A549 (cell line): ENCODE data around the gene MORC2.

ENCODE experiments used
- EP300 ChIP-seq, 2 experiments: fragments of >200 bp; sonication (Bioruptor Twin); formaldehyde crosslinking; IDR thresholded peaks; 2 replicates in 1 of 2; 3 replicates in 1 of 2; pipeline ENCODE4 v1.6.1; 2016 to 2017
- HDAC2 ChIP-seq: fragments of 200-600 bp; sonication (generic); IDR thresholded peaks from 2 replicates; pipeline ENCODE4 v1.6.1; 2016
- JUN ChIP-seq, 2 experiments: fragments of >200 bp; sonication (Bioruptor Twin); formaldehyde crosslinking; IDR thresholded peaks; 2 replicates in 1 of 2; 3 replicates in 1 of 2; pipeline ENCODE4 v1.6.1; 2016 to 2017
- POLR2A ChIP-seq: IDR thresholded peaks from 2 replicates; pipeline ENCODE4 v1.6.1; 2012; ENCODE audit warnings: mild to moderate bottlenecking, low read length
- RAD21 ChIP-seq, 2 experiments: fragments of >200 bp in 1 of 2; sonication (Bioruptor Twin) in 1 of 2; formaldehyde crosslinking in 1 of 2; IDR thresholded peaks in 1 of 2; conservative IDR thresholded peaks in 1 of 2; 2 replicates in 1 of 2; 3 replicates in 1 of 2; pipeline ENCODE4 v1.6.1; 2012 to 2018; ENCODE audit warnings: inconsistent platforms in 1 of 2
- RCOR1 ChIP-seq: fragments of 150-350 bp; IDR thresholded peaks from 2 replicates; pipeline ENCODE4 v1.6.1; 2014; ENCODE audit warnings: antibody characterized with exemption, low read length, low read depth
- TF ChIP-seq, protein P1 (sequence below): fragments of >200 bp; sonication (Bioruptor Twin); formaldehyde crosslinking; IDR thresholded peaks from 3 replicates; pipeline ENCODE4 v1.5.1; 2016
- TF ChIP-seq, protein P2 (sequence below): fragments of >200 bp; sonication (Bioruptor Twin); formaldehyde crosslinking; IDR thresholded peaks from 3 replicates; pipeline ENCODE4 v1.6.1; 2016
- TF ChIP-seq, protein P3 (sequence below): fragments of 450-650 bp; IDR thresholded peaks from 2 replicates; pipeline ENCODE4 v1.6.1; 2014; ENCODE audit warnings: antibody characterized with exemption

DNA sequence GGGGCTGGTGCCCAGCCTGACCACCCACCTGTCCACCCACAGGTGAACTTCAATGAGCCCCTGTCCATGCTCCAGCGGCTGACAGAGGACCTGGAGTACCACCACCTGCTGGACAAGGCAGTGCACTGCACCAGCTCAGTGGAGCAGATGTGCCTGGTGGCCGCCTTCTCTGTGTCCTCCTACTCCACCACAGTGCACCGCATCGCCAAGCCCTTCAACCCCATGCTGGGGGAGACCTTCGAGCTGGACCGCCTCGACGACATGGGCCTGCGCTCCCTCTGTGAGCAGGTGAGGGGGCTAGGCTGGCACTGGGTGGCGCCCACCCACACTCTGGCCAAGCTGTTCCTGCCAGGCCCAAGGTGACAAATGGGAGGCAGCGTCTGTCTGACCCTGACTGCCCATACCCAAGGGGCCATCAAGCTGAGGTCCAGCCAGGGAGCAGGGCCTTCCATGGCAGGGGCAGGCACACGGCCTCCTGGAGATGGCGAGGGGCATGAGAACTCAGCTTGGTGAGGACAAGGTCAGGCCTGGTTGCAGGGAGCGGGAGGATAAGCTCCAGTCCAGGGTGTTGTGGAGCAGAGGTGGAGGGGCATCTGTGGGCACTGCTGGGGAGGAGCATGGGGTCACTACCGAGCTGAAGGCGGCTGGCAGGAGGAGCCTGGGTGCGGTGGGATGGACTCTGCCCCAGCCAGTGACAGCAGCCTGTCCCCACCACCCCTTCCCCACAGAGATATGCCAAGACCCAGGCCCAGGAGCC is 77.7 kb downstream of the MORC2 start:
- TF ChIP-seq POLR2A (no peak), HDAC2 (no peak), RCOR1 (no peak), RAD21 (conservative IDR thresholded peaks at IDR 0.05 in 1 of 2, IDR thresholded peaks at IDR 0.05 in 1 of 2) (peak; percentile 44 to 50), JUN (IDR thresholded peaks at IDR 0.05) (no peak), EP300 (IDR thresholded peaks at IDR 0.05) (no peak)
- TF ChIP-seq, protein P1, sequence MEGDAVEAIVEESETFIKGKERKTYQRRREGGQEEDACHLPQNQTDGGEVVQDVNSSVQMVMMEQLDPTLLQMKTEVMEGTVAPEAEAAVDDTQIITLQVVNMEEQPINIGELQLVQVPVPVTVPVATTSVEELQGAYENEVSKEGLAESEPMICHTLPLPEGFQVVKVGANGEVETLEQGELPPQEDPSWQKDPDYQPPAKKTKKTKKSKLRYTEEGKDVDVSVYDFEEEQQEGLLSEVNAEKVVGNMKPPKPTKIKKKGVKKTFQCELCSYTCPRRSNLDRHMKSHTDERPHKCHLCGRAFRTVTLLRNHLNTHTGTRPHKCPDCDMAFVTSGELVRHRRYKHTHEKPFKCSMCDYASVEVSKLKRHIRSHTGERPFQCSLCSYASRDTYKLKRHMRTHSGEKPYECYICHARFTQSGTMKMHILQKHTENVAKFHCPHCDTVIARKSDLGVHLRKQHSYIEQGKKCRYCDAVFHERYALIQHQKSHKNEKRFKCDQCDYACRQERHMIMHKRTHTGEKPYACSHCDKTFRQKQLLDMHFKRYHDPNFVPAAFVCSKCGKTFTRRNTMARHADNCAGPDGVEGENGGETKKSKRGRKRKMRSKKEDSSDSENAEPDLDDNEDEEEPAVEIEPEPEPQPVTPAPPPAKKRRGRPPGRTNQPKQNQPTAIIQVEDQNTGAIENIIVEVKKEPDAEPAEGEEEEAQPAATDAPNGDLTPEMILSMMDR = peak; percentile 50
- TF ChIP-seq, protein P2, sequence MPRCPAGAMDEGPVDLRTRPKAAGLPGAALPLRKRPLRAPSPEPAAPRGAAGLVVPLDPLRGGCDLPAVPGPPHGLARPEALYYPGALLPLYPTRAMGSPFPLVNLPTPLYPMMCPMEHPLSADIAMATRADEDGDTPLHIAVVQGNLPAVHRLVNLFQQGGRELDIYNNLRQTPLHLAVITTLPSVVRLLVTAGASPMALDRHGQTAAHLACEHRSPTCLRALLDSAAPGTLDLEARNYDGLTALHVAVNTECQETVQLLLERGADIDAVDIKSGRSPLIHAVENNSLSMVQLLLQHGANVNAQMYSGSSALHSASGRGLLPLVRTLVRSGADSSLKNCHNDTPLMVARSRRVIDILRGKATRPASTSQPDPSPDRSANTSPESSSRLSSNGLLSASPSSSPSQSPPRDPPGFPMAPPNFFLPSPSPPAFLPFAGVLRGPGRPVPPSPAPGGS = no peak
- TF ChIP-seq, protein P3, sequence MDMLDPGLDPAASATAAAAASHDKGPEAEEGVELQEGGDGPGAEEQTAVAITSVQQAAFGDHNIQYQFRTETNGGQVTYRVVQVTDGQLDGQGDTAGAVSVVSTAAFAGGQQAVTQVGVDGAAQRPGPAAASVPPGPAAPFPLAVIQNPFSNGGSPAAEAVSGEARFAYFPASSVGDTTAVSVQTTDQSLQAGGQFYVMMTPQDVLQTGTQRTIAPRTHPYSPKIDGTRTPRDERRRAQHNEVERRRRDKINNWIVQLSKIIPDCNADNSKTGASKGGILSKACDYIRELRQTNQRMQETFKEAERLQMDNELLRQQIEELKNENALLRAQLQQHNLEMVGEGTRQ = no peak
